ENCODE results near the gene P2RY12. TPM values are rescaled to one million over a fixed set of nuclear protein-coding genes. Genes with fewer than 3 reads are reported as not detected.

P2RY12 gene
- total RNA-seq, 4 donors from 2014 or later: 6.3 to 11.5 (median 8.8) TPM

DNA sequence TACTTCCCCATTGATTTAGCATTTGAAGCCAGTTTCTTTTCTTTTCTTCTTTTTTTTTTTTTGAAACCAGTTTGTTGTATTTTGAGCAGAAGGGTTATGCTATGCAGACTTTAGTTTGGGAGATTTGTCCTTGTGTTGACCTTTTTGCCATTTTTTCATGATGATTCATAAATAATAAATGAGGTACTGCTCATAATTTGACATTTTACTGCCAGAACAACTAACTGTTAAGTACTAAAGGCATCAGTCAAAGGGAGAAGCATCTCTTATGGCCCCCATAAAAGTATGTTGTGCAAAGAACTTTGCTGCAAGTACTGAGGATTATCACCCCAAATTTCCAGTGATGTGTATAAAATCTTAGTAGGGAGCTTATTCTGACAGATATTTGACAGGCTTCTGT, 66.2 kb downstream of the P2RY12 start:
- H3K27ac ChIP-seq: no peak overlapping the region
- no peaks in the 10 kb centered on the region for H3K4me1 ChIP-seq
- TF ChIP-seq, protein P1, sequence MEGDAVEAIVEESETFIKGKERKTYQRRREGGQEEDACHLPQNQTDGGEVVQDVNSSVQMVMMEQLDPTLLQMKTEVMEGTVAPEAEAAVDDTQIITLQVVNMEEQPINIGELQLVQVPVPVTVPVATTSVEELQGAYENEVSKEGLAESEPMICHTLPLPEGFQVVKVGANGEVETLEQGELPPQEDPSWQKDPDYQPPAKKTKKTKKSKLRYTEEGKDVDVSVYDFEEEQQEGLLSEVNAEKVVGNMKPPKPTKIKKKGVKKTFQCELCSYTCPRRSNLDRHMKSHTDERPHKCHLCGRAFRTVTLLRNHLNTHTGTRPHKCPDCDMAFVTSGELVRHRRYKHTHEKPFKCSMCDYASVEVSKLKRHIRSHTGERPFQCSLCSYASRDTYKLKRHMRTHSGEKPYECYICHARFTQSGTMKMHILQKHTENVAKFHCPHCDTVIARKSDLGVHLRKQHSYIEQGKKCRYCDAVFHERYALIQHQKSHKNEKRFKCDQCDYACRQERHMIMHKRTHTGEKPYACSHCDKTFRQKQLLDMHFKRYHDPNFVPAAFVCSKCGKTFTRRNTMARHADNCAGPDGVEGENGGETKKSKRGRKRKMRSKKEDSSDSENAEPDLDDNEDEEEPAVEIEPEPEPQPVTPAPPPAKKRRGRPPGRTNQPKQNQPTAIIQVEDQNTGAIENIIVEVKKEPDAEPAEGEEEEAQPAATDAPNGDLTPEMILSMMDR (IDR thresholded peaks at IDR 0.05): no peak
- TF ChIP-seq POLR2A (IDR thresholded peaks at IDR 0.05): no peak
- no peak for TF ChIP-seq EP300 (IDR thresholded peaks at IDR 0.05)
- H3K27me3 ChIP-seq: no peaks in the 10 kb centered on the region
- H3K9me3 ChIP-seq: peaks cover 0 to 6% (median 0%) of the 10 kb centered on the region in 4 donors
- no peak overlapping the region for H3K4me3 ChIP-seq
- no peaks in the 10 kb centered on the region for H3K36me3 ChIP-seq
- no peak for DNase-seq (ENCODE audit: low spot score in 2 of 2)

DNA sequence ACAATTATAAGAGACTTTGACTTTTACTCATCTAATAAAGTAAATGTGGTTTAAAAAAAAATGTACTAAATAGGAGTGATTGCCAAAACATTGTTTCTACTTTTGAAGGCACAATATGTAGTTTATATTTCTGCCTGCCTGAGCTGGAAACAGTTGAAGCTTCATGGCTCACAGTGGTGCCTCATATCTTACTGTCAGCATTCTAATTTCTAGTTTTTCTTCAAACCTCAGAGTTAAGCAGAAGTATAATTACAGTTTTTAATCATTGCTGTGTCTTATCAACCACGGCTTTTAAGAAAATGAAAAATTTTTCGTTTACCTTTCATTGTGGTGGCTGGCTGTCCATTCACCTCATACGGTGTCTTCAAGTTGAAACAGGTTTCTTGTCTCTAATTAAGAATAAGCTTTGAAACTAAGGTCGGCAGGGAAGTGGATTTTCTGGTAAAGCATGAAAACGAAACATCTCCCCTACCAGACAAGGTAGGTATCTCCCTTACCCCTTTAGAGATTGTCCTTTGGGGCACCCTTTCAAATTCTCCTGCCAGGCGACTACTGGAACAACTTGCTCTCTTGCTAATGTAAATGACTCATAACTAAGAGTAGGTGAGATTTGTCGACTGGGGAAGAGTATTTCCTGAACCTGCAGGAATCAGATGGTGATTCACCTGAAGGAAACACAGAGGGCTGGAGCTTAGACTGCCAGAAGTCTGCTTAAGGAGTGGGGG, 68.1 kb downstream of the P2RY12 start, which contains the start of gene GPR87:
TSS of gene GPR87 (minus strand) at position 554 of the 725 bp plus-strand sequence. CDS start 16,720 bp downstream, outside the sequence.
- Histone ChIP-seq H3K36me3 (no peaks in the 10 kb centered on the region), H3K27ac (no peak within 1 kb of the TSS), H3K4me3 (no peak within 1 kb of the TSS), H3K9me3 (peaks cover 0 to 6% (median 0%) of the 10 kb centered on the region in 4 donors), H3K4me1 (no peaks in the 10 kb centered on the region), H3K27me3 (no peaks in the 10 kb centered on the region)
- no peak for TF ChIP-seq EP300 (IDR thresholded peaks at IDR 0.05)
- TF ChIP-seq POLR2A (IDR thresholded peaks at IDR 0.05): no peak
- TF ChIP-seq, protein P1 (IDR thresholded peaks at IDR 0.05): no peak
- WGBS, 2 donors: 83 to 84% methylated on average over 7 of the region's 7 CpGs
- no peak for DNase-seq (ENCODE audit: low spot score in 2 of 2)

DNA sequence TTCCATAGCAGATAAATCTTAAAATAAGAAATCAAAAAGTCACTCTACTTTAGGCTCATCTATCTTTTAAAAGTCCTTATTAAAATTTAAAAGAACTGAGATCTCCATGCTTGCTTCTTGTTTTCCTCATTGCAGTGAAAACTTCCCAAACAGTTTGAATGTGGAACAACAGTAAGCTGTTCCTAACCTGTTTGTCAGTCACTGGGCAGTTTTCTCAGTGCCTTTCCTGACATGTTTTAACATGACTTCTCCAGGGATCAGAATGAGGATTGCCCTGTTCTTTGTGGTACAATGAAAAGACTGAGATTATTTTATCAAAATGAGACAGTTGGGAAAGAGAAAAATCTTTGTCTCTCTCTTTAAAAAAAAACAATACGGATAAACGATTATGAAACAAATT, 68.7 kb downstream of the P2RY12 start:
- no peak for DNase-seq (ENCODE audit: low spot score in 2 of 2)
- no peak overlapping the region for H3K27ac ChIP-seq
- H3K4me3 ChIP-seq: no peak overlapping the region
- H3K9me3 ChIP-seq: peaks cover 0 to 6% (median 0%) of the 10 kb centered on the region in 4 donors
- WGBS, 2 donors: 74 to 77% methylated on average over 2 of the region's 2 CpGs
- TF ChIP-seq EP300 (IDR thresholded peaks at IDR 0.05) (no peak), POLR2A (IDR thresholded peaks at IDR 0.05) (no peak)
- TF ChIP-seq, protein P1 (IDR thresholded peaks at IDR 0.05): no peak
- H3K36me3 ChIP-seq: no peaks in the 10 kb centered on the region
- no peaks in the 10 kb centered on the region for H3K27me3 ChIP-seq
- H3K4me1 ChIP-seq: no peaks in the 10 kb centered on the region

DNA sequence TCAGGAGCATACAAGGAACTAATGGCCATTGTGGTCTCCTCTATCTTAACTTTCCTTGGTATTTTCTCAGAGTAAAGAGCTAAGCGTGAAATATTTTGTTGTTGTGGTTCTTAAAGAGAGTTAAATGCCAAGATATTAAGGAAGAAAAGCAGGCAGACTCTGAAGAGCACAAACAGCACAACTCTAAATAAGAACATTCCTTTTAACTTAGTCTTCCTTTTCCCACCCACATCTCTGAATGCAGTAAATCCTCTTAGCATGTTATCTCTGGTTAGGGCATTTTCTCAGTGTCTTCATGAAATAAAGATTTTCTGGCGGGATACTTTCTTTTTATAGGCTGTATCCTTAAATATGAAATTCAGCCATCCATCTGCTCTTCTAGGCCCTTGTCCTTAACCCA, 69.4 kb downstream of the P2RY12 start:
- TF ChIP-seq EP300 (IDR thresholded peaks at IDR 0.05): no peak
- TF ChIP-seq POLR2A (IDR thresholded peaks at IDR 0.05): no peak
- TF ChIP-seq, protein P1 (IDR thresholded peaks at IDR 0.05): no peak
- no peak overlapping the region for H3K4me3 ChIP-seq
- no peaks in the 10 kb centered on the region for H3K36me3 ChIP-seq
- H3K4me1 ChIP-seq: no peaks in the 10 kb centered on the region
- no peak for DNase-seq (ENCODE audit: low spot score in 2 of 2)
- no peaks in the 10 kb centered on the region for H3K27me3 ChIP-seq
- 87 to 89% methylated on average over 2 of the region's 2 CpGs for WGBS, 2 donors
- peaks cover 0 to 6% (median 0%) of the 10 kb centered on the region in 4 donors for H3K9me3 ChIP-seq
- H3K27ac ChIP-seq: no peak overlapping the region

DNA sequence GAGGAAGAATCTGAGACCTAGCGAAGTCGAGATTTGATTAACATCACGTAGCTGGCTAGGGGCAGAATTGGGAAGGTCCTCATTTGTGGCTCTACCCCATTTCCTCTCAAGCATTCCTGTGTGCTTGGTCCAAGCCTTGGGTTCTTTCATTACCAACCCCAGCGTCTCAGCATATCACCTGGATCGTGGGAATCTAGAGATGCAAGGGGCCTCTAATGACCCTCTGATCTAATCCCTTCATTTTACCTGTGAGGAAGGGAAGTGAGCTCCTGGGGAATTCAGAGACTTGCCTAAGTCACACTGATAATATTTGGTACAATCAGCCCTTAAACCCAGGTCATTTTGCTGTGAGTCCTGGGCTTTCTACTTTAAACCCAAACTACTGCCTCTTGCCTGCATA, 70.0 kb downstream of the P2RY12 start:
- H3K27ac ChIP-seq: no peak overlapping the region
- no peak overlapping the region for H3K4me3 ChIP-seq
- H3K4me1 ChIP-seq: no peaks in the 10 kb centered on the region
- H3K36me3 ChIP-seq: no peaks in the 10 kb centered on the region
- no peak for DNase-seq (ENCODE audit: low spot score in 2 of 2)
- H3K27me3 ChIP-seq: no peaks in the 10 kb centered on the region
- peaks cover 0 to 6% (median 0%) of the 10 kb centered on the region in 4 donors for H3K9me3 ChIP-seq
- WGBS, 2 donors: 97 to 98% methylated on average over 5 of the region's 5 CpGs
- TF ChIP-seq POLR2A (IDR thresholded peaks at IDR 0.05): no peak
- TF ChIP-seq, protein P1 (IDR thresholded peaks at IDR 0.05): no peak
- TF ChIP-seq EP300 (IDR thresholded peaks at IDR 0.05): no peak

All from tibial nerve (tissue), 4 donors.